Measurements from ENCODE around the gene ZBTB25. TPM values are rescaled to one million over a fixed set of nuclear protein-coding genes. Genes with fewer than 3 reads are reported as not detected.

ZBTB25 gene
- polyA plus RNA-seq, 1 of the 3 experiments (the other 2 are of a cell fraction): 4.5 TPM

DNA sequence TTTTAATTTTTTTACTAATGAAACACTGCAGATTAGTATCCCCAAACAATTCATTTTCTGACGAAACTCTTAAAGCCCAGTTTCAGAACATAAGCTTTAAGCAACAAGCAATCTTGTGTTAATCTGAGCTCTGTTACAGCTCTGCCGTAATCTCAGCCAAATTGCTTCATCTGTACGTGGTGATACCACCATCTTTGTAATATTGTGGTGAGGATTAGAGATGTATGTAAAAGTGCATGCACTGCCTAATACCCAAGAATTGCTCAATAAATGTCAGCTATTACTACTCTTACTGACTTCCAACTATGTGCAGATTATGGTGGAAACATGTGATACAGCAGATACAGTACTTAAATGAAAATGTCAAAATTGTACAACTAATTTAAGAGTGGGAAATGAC, 36.5 kb downstream of the ZBTB25 start:
- no peak overlapping the region for H3K9ac ChIP-seq
- peaks cover 8% of the 10 kb centered on the region for H3F3A ChIP-seq (replicated peaks; ENCODE audit: insufficient read depth)
- peaks cover 1 to 13% of the 10 kb centered on the region in 2 experiments; a peak in 2 of 4 replicates for H3K4me1 ChIP-seq (ENCODE audit: control insufficient read depth in 1 of 2, insufficient read depth in 2 of 2, low read depth in 1 of 2, low read length in 1 of 2)
- no peak for DNase-seq
- H3K27ac ChIP-seq (ENCODE audit: low read depth in 2 of 2, low read length in 1 of 2): no peak overlapping the region
- H3K9me3 ChIP-seq: no peaks in the 10 kb centered on the region
- no peak overlapping the region for H3K4me3 ChIP-seq (ENCODE audit: low read depth in 2 of 2, low read length in 1 of 2)
- H3K9me2 ChIP-seq: no peaks in the 10 kb centered on the region
- H2AFZ ChIP-seq (ENCODE audit: low read depth): no peak overlapping the region
- H4K20me1 ChIP-seq (ENCODE audit: insufficient read depth): no peaks in the 10 kb centered on the region
- TF ChIP-seq RCOR1 (IDR thresholded peaks at IDR 0.05; ENCODE audit: low read length) (no peak), JUND (IDR thresholded peaks at IDR 0.05) (no peak), ELF1 (IDR thresholded peaks at IDR 0.05) (no peak), NFIC (IDR thresholded peaks at IDR 0.05; ENCODE audit: borderline replicate concordance) (no peak), FOSL2 (IDR thresholded peaks at IDR 0.05; ENCODE audit: borderline replicate concordance, low read depth) (no peak), EP300 (IDR thresholded peaks at IDR 0.05; ENCODE audit: borderline replicate concordance in 1 of 2, low read depth in 1 of 2, low read length in 1 of 2) (no peak), TAF1 (IDR thresholded peaks at IDR 0.05; ENCODE audit: borderline replicate concordance, low read depth, low read length) (no peak), NRF1 (IDR thresholded peaks at IDR 0.05; ENCODE audit: low read depth, low read length) (no peak), POLR2AphosphoS5 (IDR thresholded peaks at IDR 0.05; ENCODE audit: low read depth, low read length) (no peak), MXI1 (IDR thresholded peaks at IDR 0.05; ENCODE audit: low read depth, low read length) (no peak), GATA2 (CRISPR knock-in tag; IDR thresholded peaks at IDR 0.05) (no peak), SIN3A (IDR thresholded peaks at IDR 0.05; ENCODE audit: borderline replicate concordance, low read depth, low read length) (no peak), SMC3 (IDR thresholded peaks at IDR 0.05; ENCODE audit: low read depth, low read length) (no peak), TCF12 (IDR thresholded peaks at IDR 0.05) (no peak), GABPA (IDR thresholded peaks at IDR 0.05; ENCODE audit: low read depth) (no peak), RFX5 (IDR thresholded peaks at IDR 0.05; ENCODE audit: low read length) (no peak), RAD21 (IDR thresholded peaks at IDR 0.05; ENCODE audit: low read length) (no peak)
- TF ChIP-seq, protein P1, sequence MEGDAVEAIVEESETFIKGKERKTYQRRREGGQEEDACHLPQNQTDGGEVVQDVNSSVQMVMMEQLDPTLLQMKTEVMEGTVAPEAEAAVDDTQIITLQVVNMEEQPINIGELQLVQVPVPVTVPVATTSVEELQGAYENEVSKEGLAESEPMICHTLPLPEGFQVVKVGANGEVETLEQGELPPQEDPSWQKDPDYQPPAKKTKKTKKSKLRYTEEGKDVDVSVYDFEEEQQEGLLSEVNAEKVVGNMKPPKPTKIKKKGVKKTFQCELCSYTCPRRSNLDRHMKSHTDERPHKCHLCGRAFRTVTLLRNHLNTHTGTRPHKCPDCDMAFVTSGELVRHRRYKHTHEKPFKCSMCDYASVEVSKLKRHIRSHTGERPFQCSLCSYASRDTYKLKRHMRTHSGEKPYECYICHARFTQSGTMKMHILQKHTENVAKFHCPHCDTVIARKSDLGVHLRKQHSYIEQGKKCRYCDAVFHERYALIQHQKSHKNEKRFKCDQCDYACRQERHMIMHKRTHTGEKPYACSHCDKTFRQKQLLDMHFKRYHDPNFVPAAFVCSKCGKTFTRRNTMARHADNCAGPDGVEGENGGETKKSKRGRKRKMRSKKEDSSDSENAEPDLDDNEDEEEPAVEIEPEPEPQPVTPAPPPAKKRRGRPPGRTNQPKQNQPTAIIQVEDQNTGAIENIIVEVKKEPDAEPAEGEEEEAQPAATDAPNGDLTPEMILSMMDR (IDR thresholded peaks at IDR 0.05): no peak
- TF ChIP-seq, protein P2, sequence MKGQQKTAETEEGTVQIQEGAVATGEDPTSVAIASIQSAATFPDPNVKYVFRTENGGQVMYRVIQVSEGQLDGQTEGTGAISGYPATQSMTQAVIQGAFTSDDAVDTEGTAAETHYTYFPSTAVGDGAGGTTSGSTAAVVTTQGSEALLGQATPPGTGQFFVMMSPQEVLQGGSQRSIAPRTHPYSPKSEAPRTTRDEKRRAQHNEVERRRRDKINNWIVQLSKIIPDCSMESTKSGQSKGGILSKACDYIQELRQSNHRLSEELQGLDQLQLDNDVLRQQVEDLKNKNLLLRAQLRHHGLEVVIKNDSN (IDR thresholded peaks at IDR 0.05; ENCODE audit: borderline replicate concordance, low read depth): no peak
- H3K4me2 ChIP-seq: no peak overlapping the region
- ChIA-PET POLR2A (interaction anchor here (0.6 to 1.8 kb wide), 2 partner anchors 37 to 1047 kb away, joined by 3 to 6 read pairs; partner anchors contain the start of gene ZBTB1), CTCF (interaction anchor here (0.8 to 5.5 kb wide), 4 partner anchors 8 to 123 kb away, joined by 3 to 28 read pairs (median 12); no protein-coding TSS in a partner anchor)
- H3K27me3 ChIP-seq (ENCODE audit: insufficient read depth): no peaks in the 10 kb centered on the region
- H3K36me3 ChIP-seq (replicated peaks in 1 of 2; ENCODE audit: control insufficient read depth in 1 of 2, insufficient read depth in 2 of 2, low read length in 1 of 2): peaks cover 0 to 5% of the 10 kb centered on the region in 2 experiments
- no peaks in the 10 kb centered on the region for H3K79me2 ChIP-seq (ENCODE audit: insufficient read depth)
- 92% methylated on average over 3 of the region's 3 CpGs for WGBS (ENCODE audit: low lambda C conversion rate)

Data from SK-N-SH (cell line).